Activated CD8-positive, alpha-beta T cell treated with anti-CD3 and anti-CD28 coated beads, Interleukin-2, amount 10 ng/mL, durations not matched to agents 7 days and 5 days (primary cell): ENCODE results near the gene FBN1. TPM values are rescaled to one million over a fixed set of nuclear protein-coding genes. Genes with fewer than 3 reads are reported as not detected.

Experiments
- ATAC-seq: fragments of 150-1000 bp; cut with Tn5 transposase; one replicate; pipeline ENCODE4 v1.10.0; 2021; ENCODE audit warnings: moderate library complexity
- CTCF ChIA-PET: fragments of 350-600 bp; sonication (Branson Sonifier 250); formaldehyde crosslinking; loops from one replicate; lab custom pipeline; 2021; ENCODE audit warnings: antibody characterized with exemption; lab: Charles Lee
- POLR2A ChIA-PET: fragments of 350-600 bp; sonication (Branson Sonifier 250); formaldehyde crosslinking; loops from one replicate; lab custom pipeline; 2021; ENCODE audit warnings: antibody characterized with exemption; lab: Charles Lee
- DNase-seq: peaks from one replicate; pipeline ENCODE4 v3.0.0-alpha.2; 2020
- H3K27ac Mint-ChIP-seq: one replicate; pipeline ENCODE4 v1.8.0; 2021; ENCODE audit warnings: mild to moderate bottlenecking, mixed read lengths
- H3K27me3 Mint-ChIP-seq: one replicate; pipeline ENCODE4 v1.8.0; 2021; ENCODE audit warnings: low read depth, mixed read lengths
- H3K36me3 Mint-ChIP-seq: one replicate; pipeline ENCODE4 v1.8.0; 2021; ENCODE audit warnings: low read depth, mixed read lengths
- H3K4me1 Mint-ChIP-seq: one replicate; pipeline ENCODE4 v1.8.0; 2021; ENCODE audit warnings: low read depth, mixed read lengths
- H3K4me3 Mint-ChIP-seq: one replicate; pipeline ENCODE4 v1.8.0; 2021; ENCODE audit warnings: mild to moderate bottlenecking, mixed read lengths
- H3K9me3 Mint-ChIP-seq: one replicate; pipeline ENCODE4 v1.8.0; 2022; ENCODE audit warnings: mixed read lengths; ENCODE audit not compliant: insufficient read depth
- total RNA-seq, 2 experiments: library from RNA; stranded (reverse); gene quantifications; one replicate each; pipeline ENCODE4 v1.2.3, GENCODE V29; 2021

Gene FBN1
- total RNA-seq, 2 experiments from 2014 or later: 0.81 to 1.3 TPM

- ChIA-PET CTCF (no interaction called here), POLR2A (no interaction called here)
- H3K27me3 Mint-ChIP-seq: peaks cover 5% of the 10 kb centered on the region
- H3K9me3 Mint-ChIP-seq: no peaks in the 10 kb centered on the region
- peaks cover 3% of the 10 kb centered on the region for H3K4me1 Mint-ChIP-seq
- no peaks in the 10 kb centered on the region for H3K36me3 Mint-ChIP-seq
- H3K4me3 Mint-ChIP-seq: no peak overlapping the region
- DNase-seq (no peak), ATAC-seq (no peak)
- H3K27ac Mint-ChIP-seq: no peak overlapping the region
These were observed 53.2 kb downstream of the FBN1 start for GRCh38 chr15:48592221-48592731.

GRCh38 chr15:48590723-48591122 is 54.8 kb downstream of the FBN1 start:
- H3K4me1 Mint-ChIP-seq: peaks cover 3% of the 10 kb centered on the region
- ChIA-PET POLR2A (no interaction called here), CTCF (no interaction called here)
- no peak for DNase-seq
- no peaks in the 10 kb centered on the region for H3K9me3 Mint-ChIP-seq
- H3K27me3 Mint-ChIP-seq: peaks cover 5% of the 10 kb centered on the region
- no peaks in the 10 kb centered on the region for H3K36me3 Mint-ChIP-seq
- H3K4me3 Mint-ChIP-seq: no peak overlapping the region
- no peak for ATAC-seq
- no peak overlapping the region for H3K27ac Mint-ChIP-seq

DNA sequence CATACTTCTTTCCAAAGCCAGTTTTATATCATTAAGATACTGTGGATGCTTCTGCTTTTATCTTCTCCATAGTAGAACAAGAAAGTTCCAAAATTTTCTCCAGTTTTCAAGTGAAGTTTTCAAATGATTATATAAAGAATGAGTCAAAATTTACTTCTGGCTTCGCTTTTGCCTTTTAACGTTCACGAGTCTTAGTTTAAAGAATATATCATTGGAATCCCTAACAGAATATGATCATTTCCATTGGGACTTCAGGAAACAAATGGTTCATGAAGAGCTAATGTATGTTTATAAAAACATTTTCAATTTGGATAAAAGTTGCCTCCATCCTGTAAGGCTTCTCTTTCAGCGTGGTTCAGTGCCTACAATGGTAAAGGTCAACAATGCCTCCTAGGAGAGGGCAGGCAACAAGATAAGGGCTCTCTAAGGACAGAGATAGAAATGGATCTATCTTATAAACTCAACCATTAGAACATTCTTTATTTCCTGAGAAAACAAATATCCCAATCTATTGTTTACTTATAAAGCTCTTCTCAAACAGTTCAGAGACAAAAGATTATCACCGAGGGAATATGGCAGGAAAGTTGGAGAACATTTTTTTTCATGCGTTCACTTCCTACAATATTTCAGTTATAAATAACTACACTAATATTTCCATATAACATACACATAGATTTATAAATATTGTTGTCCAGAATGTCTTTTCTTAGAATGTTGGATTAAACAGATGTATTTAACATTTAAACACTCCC is 60.5 kb downstream of the FBN1 start:
- POLR2A ChIA-PET: no interaction called here
- H3K36me3 Mint-ChIP-seq: no peaks in the 10 kb centered on the region
- DNase-seq: no peak

GRCh38 chr15:48584090-48584811 is 61.3 kb downstream of the FBN1 start:
- H3K4me1 Mint-ChIP-seq: no peaks in the 10 kb centered on the region
- no peaks in the 10 kb centered on the region for H3K36me3 Mint-ChIP-seq
- H3K9me3 Mint-ChIP-seq: no peaks in the 10 kb centered on the region
- H3K4me3 Mint-ChIP-seq: no peak overlapping the region
- peaks cover 5% of the 10 kb centered on the region for H3K27me3 Mint-ChIP-seq
- POLR2A ChIA-PET: no interaction called here
- H3K27ac Mint-ChIP-seq: no peak overlapping the region
- ATAC-seq (no peak), DNase-seq (no peak)
- CTCF ChIA-PET: no interaction called here

More for the DNA sequence above, 60.5 kb downstream of the FBN1 start:
- no peak for ATAC-seq
- Mint-ChIP-seq H3K9me3 (no peaks in the 10 kb centered on the region), H3K27ac (no peak overlapping the region), H3K4me1 (no peaks in the 10 kb centered on the region), H3K4me3 (no peak overlapping the region), H3K27me3 (peaks cover 5% of the 10 kb centered on the region)
- CTCF ChIA-PET: no interaction called here

DNA sequence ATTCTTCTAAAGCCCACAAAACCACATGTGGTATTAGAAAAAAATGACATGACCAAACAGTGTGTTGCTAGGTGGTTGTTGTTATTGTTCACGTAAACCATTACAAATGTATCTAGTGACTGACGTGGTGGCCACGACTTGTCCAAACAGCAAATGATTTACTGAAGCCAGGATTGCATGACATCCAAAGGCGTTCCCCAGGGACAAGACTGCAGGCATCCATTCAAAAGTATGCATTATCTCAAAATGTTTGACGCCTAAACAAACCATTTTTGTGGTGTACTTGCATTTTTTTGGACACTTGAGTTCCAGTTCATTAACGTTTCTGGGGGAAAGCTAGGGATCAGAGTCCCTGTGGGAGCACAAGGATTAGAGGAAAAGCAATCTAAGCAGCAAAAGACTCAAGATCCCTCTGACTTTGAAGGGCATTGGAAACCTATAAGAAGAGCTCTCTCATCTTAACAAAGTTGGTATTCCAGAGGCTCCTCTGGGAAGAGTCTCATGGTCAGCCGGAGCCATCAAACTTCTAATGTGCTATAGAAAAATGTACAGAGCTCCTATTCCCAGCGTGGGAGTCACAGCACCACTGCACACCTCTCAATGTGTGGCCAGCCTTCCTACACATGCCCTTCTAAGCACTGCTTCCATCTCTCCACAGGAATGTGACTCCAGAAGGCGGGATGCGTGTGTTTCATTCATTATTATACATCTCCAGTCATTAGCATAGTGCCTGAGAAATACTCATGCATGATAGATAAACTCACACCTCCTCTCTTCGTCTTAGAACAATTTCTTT is 62.9 kb downstream of the FBN1 start:
- H3K4me3 Mint-ChIP-seq: no peak overlapping the region
- no peak for DNase-seq
- H3K4me1 Mint-ChIP-seq: no peaks in the 10 kb centered on the region
- no peaks in the 10 kb centered on the region for H3K36me3 Mint-ChIP-seq
- ATAC-seq: no peak
- no peaks in the 10 kb centered on the region for H3K9me3 Mint-ChIP-seq
- CTCF ChIA-PET: no interaction called here
- no peak overlapping the region for H3K27ac Mint-ChIP-seq
- H3K27me3 Mint-ChIP-seq: peaks cover 5% of the 10 kb centered on the region
- POLR2A ChIA-PET: no interaction called here

DNA sequence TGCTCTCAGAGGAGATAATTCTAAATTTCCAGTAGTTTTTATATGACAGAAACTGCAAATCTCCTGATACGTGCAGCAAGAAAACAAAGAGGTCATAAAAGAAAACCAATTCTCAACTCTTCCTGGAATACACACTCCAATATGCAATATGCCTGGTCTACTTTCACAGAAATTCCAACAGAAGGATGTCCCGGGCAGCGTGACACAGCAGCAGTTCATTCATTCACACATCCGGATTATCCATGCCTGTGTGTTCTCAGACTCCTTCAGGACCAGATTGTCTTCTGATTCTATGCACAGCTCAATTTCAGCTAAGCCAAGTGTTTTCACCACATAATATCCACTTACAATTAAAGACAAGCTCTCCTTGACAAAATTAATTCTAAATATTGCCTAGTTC is 64.3 kb downstream of the FBN1 start:
- H3K4me1 Mint-ChIP-seq: no peaks in the 10 kb centered on the region

GRCh38 chr15:48580736-48581135 is 64.8 kb downstream of the FBN1 start:
- CTCF ChIA-PET: no interaction called here
- POLR2A ChIA-PET: no interaction called here
- ATAC-seq (no peak), DNase-seq (no peak)
- H3K27me3 Mint-ChIP-seq: peaks cover 5% of the 10 kb centered on the region
- no peak overlapping the region for H3K27ac Mint-ChIP-seq
- H3K4me1 Mint-ChIP-seq: no peaks in the 10 kb centered on the region
- no peak overlapping the region for H3K4me3 Mint-ChIP-seq
- H3K9me3 Mint-ChIP-seq: no peaks in the 10 kb centered on the region
- H3K36me3 Mint-ChIP-seq: no peaks in the 10 kb centered on the region

More for the DNA sequence above, 64.3 kb downstream of the FBN1 start:
- POLR2A ChIA-PET: no interaction called here
- no peaks in the 10 kb centered on the region for H3K9me3 Mint-ChIP-seq
- ATAC-seq (no peak), DNase-seq (no peak)
- H3K27me3 Mint-ChIP-seq: peaks cover 3% of the 10 kb centered on the region
- CTCF ChIA-PET: no interaction called here
- H3K36me3 Mint-ChIP-seq: no peaks in the 10 kb centered on the region
- no peak overlapping the region for H3K27ac Mint-ChIP-seq
- no peak overlapping the region for H3K4me3 Mint-ChIP-seq

DNA sequence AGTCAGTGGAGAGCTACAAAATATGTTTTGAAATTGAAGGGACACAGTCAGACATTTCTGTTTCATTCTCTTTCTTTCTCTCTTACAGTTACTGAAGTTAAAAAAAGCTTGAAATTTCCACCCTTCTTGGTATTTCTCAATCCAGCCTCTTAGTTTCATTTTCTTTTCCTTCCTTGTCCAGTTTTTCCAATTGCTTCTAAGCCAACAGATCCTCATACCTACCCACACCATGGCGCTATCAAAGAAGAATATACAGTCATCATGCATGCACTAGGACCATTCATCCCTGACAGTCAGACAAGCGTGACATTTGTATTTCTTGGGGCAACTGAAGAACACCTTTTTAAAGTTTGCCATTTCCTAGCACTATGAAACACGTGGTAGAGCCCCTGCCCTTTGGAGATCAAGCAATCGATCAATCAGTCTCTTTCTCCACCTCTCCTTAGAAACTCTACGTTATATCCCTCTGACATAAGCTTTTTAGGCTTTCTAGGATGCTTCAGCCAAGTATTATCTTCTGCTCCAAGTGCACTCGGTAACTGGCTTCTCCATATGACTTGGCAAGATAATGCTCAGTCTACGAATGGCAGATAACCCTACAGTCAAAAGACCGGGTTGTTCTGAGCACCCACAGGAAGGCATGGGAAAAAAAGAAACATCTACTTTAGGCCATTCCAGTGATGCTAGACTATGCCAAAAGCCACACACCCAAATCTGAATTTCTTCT is 65.4 kb downstream of the FBN1 start:
- H3K36me3 Mint-ChIP-seq: no peaks in the 10 kb centered on the region
- H3K9me3 Mint-ChIP-seq: no peaks in the 10 kb centered on the region
- H3K27ac Mint-ChIP-seq: no peak overlapping the region
- H3K4me1 Mint-ChIP-seq: no peaks in the 10 kb centered on the region
- H3K27me3 Mint-ChIP-seq: peaks cover 5% of the 10 kb centered on the region
- no peak overlapping the region for H3K4me3 Mint-ChIP-seq
- ATAC-seq (no peak), DNase-seq (no peak)
- POLR2A ChIA-PET: no interaction called here
- CTCF ChIA-PET: no interaction called here

DNA sequence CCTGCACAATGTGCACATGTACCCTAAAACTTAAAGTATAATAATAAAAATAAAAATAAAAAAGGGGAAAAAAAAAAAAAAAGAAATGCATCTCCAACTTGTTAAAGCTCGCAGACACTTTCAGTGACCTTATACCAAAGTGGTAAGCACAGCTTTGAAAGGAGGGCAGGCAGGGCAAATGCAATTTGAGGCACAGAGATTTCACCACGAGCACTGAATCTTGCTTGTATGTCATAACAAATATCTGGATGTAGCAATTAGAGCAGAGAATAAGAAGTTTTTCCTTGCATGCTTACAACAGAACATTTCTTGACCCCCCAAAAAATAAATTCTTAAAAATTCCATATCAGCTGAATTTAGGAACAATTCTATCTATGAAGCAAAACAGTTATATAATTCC is 66.5 kb downstream of the FBN1 start:
- no peaks in the 10 kb centered on the region for H3K36me3 Mint-ChIP-seq
- H3K4me1 Mint-ChIP-seq: no peaks in the 10 kb centered on the region
- H3K27me3 Mint-ChIP-seq: peaks cover 5% of the 10 kb centered on the region
- no peaks in the 10 kb centered on the region for H3K9me3 Mint-ChIP-seq
- ATAC-seq (no peak), DNase-seq (no peak)
- no peak overlapping the region for H3K27ac Mint-ChIP-seq
- ChIA-PET POLR2A (no interaction called here), CTCF (no interaction called here)
- no peak overlapping the region for H3K4me3 Mint-ChIP-seq

DNA sequence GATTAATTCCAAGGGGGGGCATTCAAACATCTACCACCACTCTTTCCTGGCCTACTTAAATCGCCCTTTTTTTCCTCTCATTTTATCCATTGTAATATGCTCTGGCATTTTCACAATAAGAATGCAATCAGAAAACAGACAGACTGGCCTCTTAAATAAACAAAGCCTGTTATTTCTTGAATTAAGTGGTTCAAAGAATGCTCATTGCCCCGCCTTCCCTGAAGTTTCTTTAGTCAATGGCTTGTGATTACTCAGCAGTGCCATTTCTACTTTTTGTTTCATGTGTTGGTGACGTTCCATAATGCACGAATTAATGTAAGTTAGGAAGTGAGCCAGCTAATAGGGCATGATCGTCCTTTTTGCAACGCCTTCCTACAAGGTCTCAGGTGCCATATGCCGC is 68.0 kb downstream of the FBN1 start:
- Mint-ChIP-seq H3K27me3 (peaks cover 9% of the 10 kb centered on the region), H3K4me3 (no peak overlapping the region), H3K36me3 (no peaks in the 10 kb centered on the region), H3K9me3 (no peaks in the 10 kb centered on the region), H3K4me1 (no peaks in the 10 kb centered on the region), H3K27ac (no peak overlapping the region)
- ChIA-PET CTCF (no interaction called here), POLR2A (no interaction called here)
- DNase-seq (no peak), ATAC-seq (no peak)

- POLR2A ChIA-PET: no interaction called here
- Mint-ChIP-seq H3K36me3 (no peaks in the 10 kb centered on the region), H3K27me3 (peaks cover 7% of the 10 kb centered on the region), H3K4me3 (no peak overlapping the region), H3K9me3 (no peaks in the 10 kb centered on the region), H3K4me1 (no peaks in the 10 kb centered on the region), H3K27ac (no peak overlapping the region)
- ATAC-seq (no peak), DNase-seq (no peak)
- CTCF ChIA-PET: no interaction called here
These were observed 71.3 kb downstream of the FBN1 start for GRCh38 chr15:48574187-48574586.
